ENCODE measurements around the gene CDC42BPB.

Gene CDC42BPB

GRCh38 chr14:103000291-103000921, 56.9 kb downstream of the CDC42BPB start:
- H3K36me3 ChIP-seq (ENCODE audit: control insufficient read depth, insufficient read depth, low read length): peaks cover 74% of the 10 kb centered on the region
- H3K4me3 ChIP-seq (ENCODE audit: low read depth, low read length): no peak overlapping the region
- H3K9ac ChIP-seq (ENCODE audit: low read length): no peak overlapping the region
- no peaks in the 10 kb centered on the region for H3K9me3 ChIP-seq (ENCODE audit: control insufficient read depth, insufficient read depth, low read depth, low read length)
- no peak overlapping the region for H3K27ac ChIP-seq (ENCODE audit: low read depth, low read length)
- no peaks in the 10 kb centered on the region for H3K27me3 ChIP-seq (ENCODE audit: control insufficient read depth, insufficient read depth, low read length)
- no peaks in the 10 kb centered on the region for H3K4me1 ChIP-seq (ENCODE audit: control insufficient read depth, insufficient read depth, low read length)

GRCh38 chr14:102999227-102999895, 58.0 kb downstream of the CDC42BPB start:
- H3K27me3 ChIP-seq (ENCODE audit: control insufficient read depth, insufficient read depth, low read length): no peaks in the 10 kb centered on the region
- H3K9ac ChIP-seq (ENCODE audit: low read length): no peak overlapping the region
- H3K4me3 ChIP-seq (ENCODE audit: low read depth, low read length): no peak overlapping the region
- H3K9me3 ChIP-seq (ENCODE audit: control insufficient read depth, insufficient read depth, low read depth, low read length): no peaks in the 10 kb centered on the region
- no peak overlapping the region for H3K27ac ChIP-seq (ENCODE audit: low read depth, low read length)
- H3K4me1 ChIP-seq (ENCODE audit: control insufficient read depth, insufficient read depth, low read length): no peaks in the 10 kb centered on the region
- H3K36me3 ChIP-seq (ENCODE audit: control insufficient read depth, insufficient read depth, low read length): peaks cover 79% of the 10 kb centered on the region

DNA sequence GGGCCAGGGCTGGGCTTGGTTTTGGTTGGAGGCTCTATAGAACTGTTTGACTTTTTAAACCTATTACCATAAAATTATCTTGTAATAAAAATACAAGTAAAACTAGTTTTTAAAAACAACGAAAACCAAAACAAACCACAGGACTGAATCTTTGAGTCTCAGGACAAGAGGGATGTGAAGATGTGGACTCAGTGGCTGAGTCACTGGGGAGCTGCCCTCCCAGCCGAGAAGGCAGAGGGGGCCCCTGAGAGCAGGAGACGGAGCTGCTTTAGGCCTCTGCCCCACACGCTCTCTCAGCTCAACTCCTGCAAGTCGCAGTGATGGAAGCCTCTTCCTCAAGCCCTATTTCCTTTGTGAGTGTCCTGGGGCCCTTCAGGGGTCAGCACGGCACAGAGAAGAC, 59.0 kb downstream of the CDC42BPB start:
- no peak overlapping the region for H3K4me3 ChIP-seq (ENCODE audit: low read depth, low read length)
- H3K27me3 ChIP-seq (ENCODE audit: control insufficient read depth, insufficient read depth, low read length): no peaks in the 10 kb centered on the region
- H3K4me1 ChIP-seq (ENCODE audit: control insufficient read depth, insufficient read depth, low read length): no peaks in the 10 kb centered on the region
- H3K36me3 ChIP-seq (ENCODE audit: control insufficient read depth, insufficient read depth, low read length): peaks cover 78% of the 10 kb centered on the region
- H3K27ac ChIP-seq (ENCODE audit: low read depth, low read length): no peak overlapping the region
- H3K9ac ChIP-seq (ENCODE audit: low read length): no peak overlapping the region
- H3K9me3 ChIP-seq (ENCODE audit: control insufficient read depth, insufficient read depth, low read depth, low read length): no peaks in the 10 kb centered on the region

DNA sequence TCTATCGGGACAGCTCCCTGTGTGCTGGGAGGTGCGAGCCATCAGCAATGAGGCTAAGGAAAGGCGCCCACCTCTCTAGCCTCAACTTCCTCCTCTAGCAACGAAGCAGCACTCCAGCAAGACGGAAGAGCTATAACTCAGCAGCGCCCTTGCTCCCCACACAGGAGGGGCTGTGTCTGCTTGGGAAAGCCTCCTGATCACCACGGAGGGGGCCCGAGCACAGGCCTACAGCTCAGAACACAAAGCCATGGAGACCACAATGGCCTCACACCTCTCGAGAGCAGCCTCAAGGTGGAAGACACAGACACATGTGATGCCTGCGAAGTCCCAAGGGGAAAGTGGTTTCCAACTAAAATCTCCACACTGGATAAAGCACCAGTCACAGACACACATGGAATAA, 60.4 kb downstream of the CDC42BPB start:
- Histone ChIP-seq H3K4me3 (ENCODE audit: low read depth, low read length) (no peak overlapping the region), H3K27ac (ENCODE audit: low read depth, low read length) (no peak overlapping the region), H3K4me1 (ENCODE audit: control insufficient read depth, insufficient read depth, low read length) (no peaks in the 10 kb centered on the region), H3K27me3 (ENCODE audit: control insufficient read depth, insufficient read depth, low read length) (no peaks in the 10 kb centered on the region), H3K9me3 (ENCODE audit: control insufficient read depth, insufficient read depth, low read depth, low read length) (no peaks in the 10 kb centered on the region), H3K36me3 (ENCODE audit: control insufficient read depth, insufficient read depth, low read length) (peaks cover 73% of the 10 kb centered on the region), H3K9ac (ENCODE audit: low read length) (no peak overlapping the region)

DNA sequence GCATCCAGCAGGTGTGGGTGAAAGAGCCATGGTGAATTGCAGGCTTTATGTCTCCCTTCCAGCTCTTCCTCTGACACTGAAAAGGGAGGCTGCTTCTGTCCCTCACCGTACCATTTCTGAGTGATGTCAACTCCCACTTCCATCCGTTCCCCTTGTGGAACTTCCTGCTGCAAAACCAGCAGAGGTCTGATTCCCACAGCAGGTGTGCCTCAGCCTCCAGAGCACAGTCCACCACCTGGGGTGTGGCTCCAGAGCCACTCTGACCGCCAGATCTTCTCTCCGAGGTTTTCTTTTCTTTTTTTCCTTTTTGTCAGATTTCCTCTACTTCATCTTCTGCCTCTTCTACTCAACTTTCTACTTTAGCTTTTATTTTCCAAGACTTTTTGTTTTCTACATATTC, 62.7 kb downstream of the CDC42BPB start:
- Histone ChIP-seq H3K4me1 (ENCODE audit: control insufficient read depth, insufficient read depth, low read length) (no peaks in the 10 kb centered on the region), H3K27me3 (ENCODE audit: control insufficient read depth, insufficient read depth, low read length) (no peaks in the 10 kb centered on the region), H3K27ac (ENCODE audit: low read depth, low read length) (no peak overlapping the region), H3K4me3 (ENCODE audit: low read depth, low read length) (no peak overlapping the region), H3K9ac (ENCODE audit: low read length) (no peak overlapping the region), H3K9me3 (ENCODE audit: control insufficient read depth, insufficient read depth, low read depth, low read length) (no peaks in the 10 kb centered on the region; the same call in 1 of the 2 replicates), H3K36me3 (ENCODE audit: control insufficient read depth, insufficient read depth, low read length) (peaks cover 70% of the 10 kb centered on the region)

- Histone ChIP-seq H3K36me3 (ENCODE audit: control insufficient read depth, insufficient read depth, low read length) (peaks cover 70% of the 10 kb centered on the region), H3K9ac (ENCODE audit: low read length) (no peak overlapping the region), H3K9me3 (ENCODE audit: control insufficient read depth, insufficient read depth, low read depth, low read length) (peaks cover 7% of the 10 kb centered on the region), H3K27me3 (ENCODE audit: control insufficient read depth, insufficient read depth, low read length) (no peaks in the 10 kb centered on the region), H3K4me1 (ENCODE audit: control insufficient read depth, insufficient read depth, low read length) (no peaks in the 10 kb centered on the region), H3K27ac (ENCODE audit: low read depth, low read length) (no peak overlapping the region), H3K4me3 (ENCODE audit: low read depth, low read length) (no peak overlapping the region)
Measured at GRCh38 chr14:102993523-102993922, 63.8 kb downstream of the CDC42BPB start.

DNA sequence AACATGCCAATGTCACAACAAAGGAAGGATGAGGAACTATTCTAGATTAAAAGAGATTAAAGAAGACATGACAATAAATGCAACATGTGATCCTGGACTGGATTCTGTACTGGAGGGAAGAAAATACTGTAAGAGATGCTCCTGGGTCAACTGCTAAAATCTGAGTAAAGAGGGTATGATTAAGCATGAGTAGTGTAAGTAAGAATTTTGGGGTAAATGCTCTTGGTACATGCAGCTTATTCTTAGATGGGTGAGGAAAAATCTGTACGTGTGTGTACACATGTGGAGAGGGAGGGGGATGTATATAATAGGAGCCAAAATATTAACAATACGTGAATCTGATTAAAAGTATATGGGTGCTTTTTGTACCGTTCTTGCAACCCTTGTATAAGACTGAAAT, 66.0 kb downstream of the CDC42BPB start:
- no peak overlapping the region for H3K9ac ChIP-seq (ENCODE audit: low read length)
- peaks cover 69% of the 10 kb centered on the region for H3K36me3 ChIP-seq (ENCODE audit: control insufficient read depth, insufficient read depth, low read length)
- no peaks in the 10 kb centered on the region for H3K27me3 ChIP-seq (ENCODE audit: control insufficient read depth, insufficient read depth, low read length)
- no peaks in the 10 kb centered on the region for H3K4me1 ChIP-seq (ENCODE audit: control insufficient read depth, insufficient read depth, low read length)
- H3K9me3 ChIP-seq (ENCODE audit: control insufficient read depth, insufficient read depth, low read depth, low read length): peaks cover 11% of the 10 kb centered on the region
- H3K4me3 ChIP-seq (ENCODE audit: low read depth, low read length): no peak overlapping the region
- H3K27ac ChIP-seq (ENCODE audit: low read depth, low read length): no peak overlapping the region

DNA sequence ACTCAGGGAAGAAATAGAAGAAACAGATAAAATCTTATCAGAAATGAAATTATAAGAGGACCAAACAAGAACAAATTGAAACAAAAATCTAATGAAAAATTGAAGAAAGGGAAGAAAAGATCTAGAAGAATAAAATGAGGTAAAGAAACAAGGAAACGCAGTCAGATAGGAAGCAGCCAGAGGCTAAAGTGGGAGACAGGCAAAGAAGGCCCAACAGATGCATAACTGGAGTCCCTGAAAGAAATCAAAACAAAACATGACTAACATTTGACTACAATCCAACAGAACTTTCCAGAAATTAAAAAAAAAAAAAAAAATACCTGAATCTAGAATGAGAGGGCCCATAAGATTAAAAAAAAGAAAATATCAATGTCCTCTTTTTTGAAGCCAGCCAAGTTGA, 69.3 kb downstream of the CDC42BPB start:
- Histone ChIP-seq H3K36me3 (ENCODE audit: control insufficient read depth, insufficient read depth, low read length) (peaks cover 77% of the 10 kb centered on the region), H3K4me1 (ENCODE audit: control insufficient read depth, insufficient read depth, low read length) (no peaks in the 10 kb centered on the region), H3K9ac (ENCODE audit: low read length) (no peak overlapping the region)

DNA sequence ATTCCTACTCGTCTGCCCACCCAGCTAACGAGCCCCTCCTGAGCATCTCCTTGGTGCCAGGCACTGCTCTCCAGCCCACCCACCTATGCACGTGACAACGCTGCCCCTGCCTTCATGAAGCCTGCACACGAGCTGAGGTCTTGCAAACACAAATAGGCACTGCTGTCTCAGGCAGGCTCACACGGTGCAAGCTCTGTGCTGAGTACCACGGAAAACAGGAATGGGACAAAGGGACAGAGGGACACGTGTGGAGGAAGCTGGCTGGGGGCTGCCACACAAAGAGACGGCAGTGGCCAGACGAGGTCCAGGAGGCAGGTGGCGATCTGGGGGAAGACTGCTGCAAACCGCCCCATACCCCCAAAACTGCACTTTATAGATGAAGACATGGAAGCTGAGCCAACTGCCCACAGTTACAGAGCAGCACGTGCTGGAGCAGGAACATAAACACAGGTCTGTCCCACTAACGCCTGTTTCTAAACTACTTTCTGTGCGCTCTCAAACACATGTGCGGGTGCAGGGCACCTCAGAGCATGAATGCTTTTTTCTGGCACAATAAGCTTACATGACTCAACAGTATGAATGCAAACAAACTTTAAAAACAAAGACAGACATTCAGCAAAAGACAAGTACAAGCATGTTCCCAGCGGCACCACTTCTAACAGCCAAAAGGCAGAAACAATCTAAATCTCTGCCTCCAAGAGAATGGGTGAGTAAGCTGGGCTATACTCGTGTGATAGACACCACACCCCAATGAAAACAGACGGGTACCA, 70.4 kb downstream of the CDC42BPB start:
- H3K27ac ChIP-seq (ENCODE audit: low read depth, low read length): no peak overlapping the region
- no peak overlapping the region for H3K9ac ChIP-seq (ENCODE audit: low read length)
- H3K36me3 ChIP-seq (ENCODE audit: control insufficient read depth, insufficient read depth, low read length): peaks cover 77% of the 10 kb centered on the region
- no peaks in the 10 kb centered on the region for H3K4me1 ChIP-seq (ENCODE audit: control insufficient read depth, insufficient read depth, low read length)
- no peaks in the 10 kb centered on the region for H3K27me3 ChIP-seq (ENCODE audit: control insufficient read depth, insufficient read depth, low read length)
- H3K4me3 ChIP-seq (ENCODE audit: low read depth, low read length): no peak overlapping the region
- peaks cover 11% of the 10 kb centered on the region for H3K9me3 ChIP-seq (ENCODE audit: control insufficient read depth, insufficient read depth, low read depth, low read length)

More for the DNA sequence above, 69.3 kb downstream of the CDC42BPB start:
- Histone ChIP-seq H3K4me3 (ENCODE audit: low read depth, low read length) (no peak overlapping the region), H3K27me3 (ENCODE audit: control insufficient read depth, insufficient read depth, low read length) (no peaks in the 10 kb centered on the region), H3K27ac (ENCODE audit: low read depth, low read length) (no peak overlapping the region), H3K9me3 (ENCODE audit: control insufficient read depth, insufficient read depth, low read depth, low read length) (peaks cover 11% of the 10 kb centered on the region)

DNA sequence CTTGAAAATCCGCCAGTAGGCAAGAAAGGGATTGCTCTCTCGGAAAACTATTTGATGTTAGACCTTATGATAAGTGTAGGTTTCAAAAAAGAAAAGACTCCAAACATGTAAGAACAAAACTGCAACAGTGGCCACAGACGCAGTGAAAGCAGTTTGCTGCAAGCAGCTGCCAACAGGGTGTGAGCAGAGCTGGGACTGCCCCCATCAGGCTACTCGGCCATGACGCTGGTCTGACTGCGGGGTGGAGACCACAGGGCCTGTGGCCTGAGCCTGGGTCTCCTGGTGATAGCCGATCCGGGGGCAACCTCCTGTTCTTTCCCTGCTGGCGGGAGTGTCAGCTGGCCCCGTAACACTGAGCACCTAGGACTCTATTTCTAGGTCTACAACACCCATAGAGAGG, 71.7 kb downstream of the CDC42BPB start:
- H3K27ac ChIP-seq (ENCODE audit: low read depth, low read length): no peak overlapping the region
- H3K4me1 ChIP-seq (ENCODE audit: control insufficient read depth, insufficient read depth, low read length): no peaks in the 10 kb centered on the region
- peaks cover 78% of the 10 kb centered on the region for H3K36me3 ChIP-seq (ENCODE audit: control insufficient read depth, insufficient read depth, low read length)
- H3K4me3 ChIP-seq (ENCODE audit: low read depth, low read length): no peak overlapping the region
- H3K9ac ChIP-seq (ENCODE audit: low read length): no peak overlapping the region
- no peaks in the 10 kb centered on the region for H3K27me3 ChIP-seq (ENCODE audit: control insufficient read depth, insufficient read depth, low read length)
- H3K9me3 ChIP-seq (ENCODE audit: control insufficient read depth, insufficient read depth, low read depth, low read length): peaks cover 11% of the 10 kb centered on the region

Data from HUES6 (cell line).